HG02852 (cell line): ENCODE data around the gene SPRYD3.
A peak's percentile ranks its signal among the peaks of the same experiment; 100 is the strongest.

Experiments
- ATAC-seq: cut with Tn5 transposase; IDR thresholded peaks from one replicate; pipeline ENCODE4 v1.9.1; 2021; ENCODE audit warnings: mild to moderate bottlenecking, moderate library complexity; ENCODE audit not compliant: unreplicated experiment

Gene SPRYD3

GRCh38 chr12:53063708-53064612 lies 15.2 kb downstream of the SPRYD3 start:
- ATAC-seq, result no peak

GRCh38 chr12:53062977-53063707 lies 16.0 kb downstream of the SPRYD3 start:
- no peak for ATAC-seq

- ATAC-seq, result no peak
Observed at GRCh38 chr12:53062011-53062961, 16.9 kb downstream of the SPRYD3 start.

- no peak for ATAC-seq
Observed at GRCh38 chr12:53061404-53062010, 17.7 kb downstream of the SPRYD3 start.

- ATAC-seq, result no peak
Observed at GRCh38 chr12:53060721-53061276, 18.4 kb downstream of the SPRYD3 start.

GRCh38 chr12:53060064-53060720 lies 19.0 kb downstream of the SPRYD3 start:
- no peak for ATAC-seq

- ATAC-seq, result no peak
Observed at GRCh38 chr12:53059434-53060063, 19.6 kb downstream of the SPRYD3 start.

- ATAC-seq, result no peak
Observed at GRCh38 chr12:53058674-53059433, 20.3 kb downstream of the SPRYD3 start.

- no peak for ATAC-seq
Observed at GRCh38 chr12:53057816-53058500, 21.2 kb downstream of the SPRYD3 start.

- ATAC-seq, result no peak
Observed at GRCh38 chr12:53056901-53057300, 22.3 kb downstream of the SPRYD3 start.

- no peak for ATAC-seq
Observed at GRCh38 chr12:53056296-53056695, 22.9 kb downstream of the SPRYD3 start.

- no peak for ATAC-seq
Observed at GRCh38 chr12:53055471-53056266, 23.5 kb downstream of the SPRYD3 start.

GRCh38 chr12:53054112-53054878 lies 24.9 kb downstream of the SPRYD3 start:
- ATAC-seq, result peak; percentile 87

- ATAC-seq, result no peak
Observed at GRCh38 chr12:53053218-53054111, 25.7 kb downstream of the SPRYD3 start.
